ENCODE data around the gene PRICKLE1. TPM values are rescaled to one million over a fixed set of nuclear protein-coding genes. Genes with fewer than 3 reads are reported as not detected.

PRICKLE1 gene
- total RNA-seq, 1 experiment from 2014 or later: 34.6 TPM

GRCh38 chr12:42468341-42468821 lies 121.2 kb downstream of the PRICKLE1 start:
- DNase-seq (ENCODE audit: extremely low read depth, low read depth): no peak

- DNase-seq (ENCODE audit: extremely low read depth, low read depth): no peak
These were observed 125.9 kb downstream of the PRICKLE1 start for GRCh38 chr12:42463671-42464070.

DNA sequence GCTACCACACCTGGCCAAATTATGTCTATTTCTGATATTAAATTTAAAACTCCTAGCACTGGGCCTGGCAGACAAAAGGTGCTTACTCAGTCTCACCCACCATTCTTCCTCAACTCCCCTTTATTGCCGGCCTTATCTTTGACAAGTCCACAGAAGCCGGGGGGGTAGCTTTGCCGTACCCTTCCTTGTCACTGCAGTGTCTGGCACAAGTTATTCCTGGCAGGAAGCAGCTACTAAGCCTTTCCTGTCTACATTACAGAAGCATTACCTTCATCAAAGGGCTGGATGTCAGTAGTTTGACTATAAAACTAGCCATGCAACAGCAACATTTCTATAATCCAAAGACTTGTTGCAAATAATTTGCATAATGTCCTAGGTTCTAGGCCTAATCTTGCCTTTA lies 127.1 kb downstream of the PRICKLE1 start:
- no peak for DNase-seq (ENCODE audit: extremely low read depth, low read depth)

DNA sequence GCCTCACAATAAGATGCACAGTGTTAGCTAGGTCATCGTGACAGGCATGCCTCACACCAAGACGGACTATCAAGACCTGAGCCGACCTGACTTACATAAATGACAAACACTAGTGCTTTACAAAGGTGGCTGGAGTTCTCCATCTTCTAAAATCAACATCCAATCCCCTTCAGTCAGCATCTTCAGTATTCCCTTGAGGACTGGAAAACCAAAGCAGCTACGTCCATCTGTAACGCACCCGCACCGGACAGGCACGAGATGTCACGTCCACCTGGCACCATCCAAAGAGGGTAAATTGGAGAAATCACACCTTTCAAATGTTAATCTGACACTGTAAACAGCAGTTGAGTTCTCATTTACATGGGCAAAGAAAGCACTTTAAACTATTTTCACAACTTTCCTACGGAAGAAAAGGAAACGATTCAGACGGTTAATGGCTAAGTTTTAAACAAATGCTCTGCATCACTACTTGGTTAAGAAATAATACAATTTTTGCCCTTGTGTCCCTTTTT lies 130.2 kb downstream of the PRICKLE1 start:
- no peak for DNase-seq (ENCODE audit: extremely low read depth, low read depth)

- DNase-seq (ENCODE audit: extremely low read depth, low read depth): no peak
These were observed 131.0 kb downstream of the PRICKLE1 start for GRCh38 chr12:42458575-42458974.

- DNase-seq (ENCODE audit: extremely low read depth, low read depth): no peak
These were observed 139.3 kb downstream of the PRICKLE1 start for GRCh38 chr12:42450248-42450647.

GRCh38 chr12:42448841-42449240 lies 140.7 kb downstream of the PRICKLE1 start:
- DNase-seq (ENCODE audit: extremely low read depth, low read depth): no peak

DNA sequence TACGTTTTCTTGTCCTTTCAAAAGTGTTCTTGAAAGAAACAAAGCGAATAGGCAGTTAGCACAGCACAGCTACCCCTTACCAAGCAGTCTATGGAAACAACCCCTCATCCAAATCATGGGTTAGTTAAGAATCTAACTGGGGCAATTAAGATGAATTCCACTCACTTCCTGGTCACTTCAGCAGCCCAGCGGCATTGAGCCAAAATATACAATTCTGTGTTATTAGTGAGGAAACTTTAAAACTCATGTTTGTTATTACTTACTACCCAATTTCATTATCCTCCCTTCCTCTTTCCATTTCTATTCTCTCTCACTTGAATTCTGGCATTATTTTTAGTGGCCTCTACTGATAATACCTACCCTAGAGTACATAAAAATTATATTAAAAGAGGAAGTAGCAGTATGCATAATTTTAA lies 142.2 kb downstream of the PRICKLE1 start:
- peak; percentile 49 for DNase-seq (ENCODE audit: extremely low read depth, low read depth)

DNA sequence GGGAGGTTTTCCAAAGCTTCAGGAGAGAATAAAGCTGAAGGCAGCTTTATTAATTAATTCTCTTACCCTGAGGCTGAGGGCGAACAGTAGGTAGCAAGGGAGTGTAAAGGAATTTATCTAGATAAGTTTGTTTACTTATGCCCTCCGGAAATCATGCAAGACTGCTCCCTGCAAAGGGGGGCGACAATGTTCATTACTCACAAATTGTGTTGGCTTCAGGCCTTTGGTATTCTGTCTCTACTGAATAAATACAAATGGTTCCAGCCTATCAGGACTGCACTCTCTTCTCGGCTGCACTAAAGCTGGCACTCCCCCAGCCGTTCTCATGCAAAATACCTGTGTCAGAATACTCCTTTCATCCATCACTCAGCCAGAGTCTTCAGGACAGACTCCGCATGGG lies 142.8 kb downstream of the PRICKLE1 start:
- peak; percentile 81 for DNase-seq (ENCODE audit: extremely low read depth, low read depth)

DNA sequence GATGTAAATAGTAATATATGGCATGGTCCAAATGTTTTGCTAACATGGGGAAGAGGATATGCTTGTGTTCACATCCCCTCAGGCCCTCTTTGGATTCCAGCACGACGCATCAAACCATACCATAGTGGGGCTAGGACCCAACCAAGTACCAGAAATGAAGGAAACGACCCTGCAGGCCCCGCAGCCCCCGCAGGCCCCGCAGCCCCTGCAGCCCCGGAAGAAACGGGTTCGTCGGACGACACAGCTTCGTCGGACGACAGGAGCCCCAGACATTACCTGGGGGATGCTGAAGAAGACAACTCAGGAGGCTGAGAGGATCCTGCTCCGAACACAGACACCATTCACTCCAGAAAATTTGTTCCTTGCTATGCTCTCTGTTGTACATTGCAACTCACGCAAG lies 143.7 kb downstream of the PRICKLE1 start:
- no peak for DNase-seq (ENCODE audit: extremely low read depth, low read depth)

DNA sequence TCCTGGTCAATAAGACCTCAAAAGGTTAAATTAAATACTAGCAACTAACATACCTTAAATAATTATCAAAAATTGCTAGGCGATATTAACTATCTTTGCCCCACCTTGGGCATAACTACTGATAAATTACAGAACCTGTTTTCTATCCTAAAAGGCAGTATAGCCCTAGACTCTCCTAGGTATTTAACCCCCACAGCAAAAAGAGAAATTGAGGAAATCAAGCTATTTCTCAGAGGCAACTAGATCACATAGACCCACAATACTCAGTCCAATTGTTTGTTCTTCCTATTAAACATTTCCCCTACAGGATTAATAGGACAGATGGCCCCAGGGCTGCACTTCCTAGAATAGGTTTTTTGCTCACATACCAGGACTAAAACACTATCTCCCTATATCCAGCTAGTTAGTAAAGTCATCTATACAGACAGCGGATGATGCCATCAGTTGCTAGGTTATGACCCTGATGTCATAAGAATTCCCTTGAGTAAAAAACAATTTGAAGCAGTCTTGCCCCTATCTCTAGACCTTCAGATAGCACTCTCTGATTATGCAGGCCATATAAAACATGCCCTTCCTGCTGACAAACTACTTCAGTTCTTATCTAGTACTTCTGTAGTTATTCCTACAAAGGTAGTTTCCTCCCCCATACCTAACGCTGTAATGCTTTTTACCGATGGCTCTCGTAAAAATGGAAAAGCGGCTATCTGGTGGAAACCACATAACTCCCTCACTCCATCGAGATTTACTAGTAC lies 145.2 kb downstream of the PRICKLE1 start:
- DNase-seq (ENCODE audit: extremely low read depth, low read depth): no peak

DNA sequence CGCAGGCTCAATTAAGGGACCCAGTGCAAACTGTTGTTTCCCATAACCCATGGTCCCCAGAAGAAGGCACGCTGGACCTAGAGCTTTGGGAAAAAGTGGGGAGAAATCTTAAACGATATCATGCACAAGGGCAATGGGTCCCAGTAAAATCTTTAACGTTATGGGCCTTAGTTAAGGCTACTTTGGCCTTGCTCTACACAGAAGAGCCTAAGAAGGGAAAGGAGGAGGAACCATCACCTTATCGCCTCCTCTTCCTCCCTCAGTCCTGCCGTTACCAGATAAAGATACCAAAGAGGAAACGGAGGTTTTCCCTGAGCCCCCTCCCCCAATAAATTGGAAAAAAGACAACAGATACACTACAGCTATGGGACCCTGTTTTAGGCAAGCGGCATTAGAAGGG lies 146.7 kb downstream of the PRICKLE1 start:
- DNase-seq (ENCODE audit: extremely low read depth, low read depth): no peak

DNA sequence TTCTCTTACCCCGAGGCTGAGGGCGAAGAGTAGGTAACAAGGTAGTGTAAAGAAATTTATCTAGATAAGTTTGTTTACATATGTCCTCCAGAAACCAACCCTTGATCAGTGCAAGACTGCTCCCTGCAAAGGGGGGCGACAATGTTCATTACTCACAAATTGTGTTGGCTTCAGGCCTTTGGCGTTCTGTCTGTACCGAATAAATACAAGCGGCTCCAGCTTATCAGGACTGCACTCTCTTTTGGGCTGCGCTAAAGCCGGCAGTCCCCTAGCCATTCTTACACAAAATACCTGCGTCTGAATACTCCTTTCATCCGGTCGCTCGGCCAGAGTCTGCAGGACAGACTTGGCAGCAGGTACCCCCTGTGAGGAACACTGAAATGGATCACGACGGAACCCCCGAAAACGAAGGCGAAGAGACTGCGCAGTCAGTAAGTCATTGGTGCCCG lies 147.2 kb downstream of the PRICKLE1 start:
- DNase-seq (ENCODE audit: extremely low read depth, low read depth): peak; percentile 59

- no peak for DNase-seq (ENCODE audit: extremely low read depth, low read depth)
These were observed 148.9 kb downstream of the PRICKLE1 start for GRCh38 chr12:42440608-42441007.

DNA sequence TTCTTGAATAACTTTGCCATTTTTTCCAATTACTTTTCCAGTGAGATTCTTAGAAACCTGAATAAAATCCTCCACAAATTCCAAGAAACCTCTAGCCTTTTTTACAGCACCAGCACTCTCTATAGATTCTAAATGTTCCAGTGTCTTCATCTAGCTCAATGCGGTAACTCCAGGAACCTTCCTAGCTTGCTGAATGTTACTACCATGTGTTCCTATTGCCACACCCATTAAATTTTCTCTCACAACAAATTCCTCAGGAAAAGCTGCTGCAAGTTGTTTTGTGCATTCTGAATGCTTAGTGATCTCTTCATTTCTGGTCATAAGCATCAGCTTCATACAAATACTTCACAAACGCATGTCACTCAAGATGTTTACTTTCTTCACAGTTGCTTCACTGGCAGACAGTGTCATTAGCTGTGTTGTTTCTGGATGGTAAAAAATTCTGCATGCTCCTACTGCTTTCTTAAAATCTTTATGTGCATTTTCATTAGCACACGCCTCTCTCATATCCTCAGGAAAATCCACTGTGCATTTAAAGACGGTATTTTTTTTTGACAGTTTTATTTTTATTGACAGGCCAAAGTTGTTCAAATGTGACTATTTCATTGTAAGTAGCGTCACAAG lies 156.9 kb downstream of the PRICKLE1 start:
- peak; percentile 80 for DNase-seq (ENCODE audit: extremely low read depth, low read depth)

- DNase-seq (ENCODE audit: extremely low read depth, low read depth): no peak
These were observed 160.7 kb downstream of the PRICKLE1 start for GRCh38 chr12:42428850-42429249.

DNA sequence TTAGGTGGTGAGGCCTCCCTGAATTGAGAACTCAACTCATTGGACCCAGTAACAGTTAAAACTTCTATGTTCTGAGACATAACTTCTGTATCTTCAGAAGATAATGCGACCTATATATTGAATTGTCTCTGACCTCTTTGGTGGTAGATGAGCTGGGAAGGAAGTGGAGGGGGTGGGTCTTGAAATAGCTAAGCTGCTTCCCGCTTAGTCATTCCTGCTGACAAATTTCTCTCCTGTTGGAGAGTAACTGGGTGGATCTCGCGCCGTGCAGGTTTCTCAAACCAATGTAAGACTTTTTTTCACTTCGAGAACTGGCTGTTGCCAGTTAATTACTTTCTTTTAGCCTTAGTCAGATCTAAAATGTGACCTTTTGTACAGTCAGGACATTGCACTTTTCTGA lies 162.8 kb downstream of the PRICKLE1 start:
- peak; percentile 90 for DNase-seq (ENCODE audit: extremely low read depth, low read depth)

DNA sequence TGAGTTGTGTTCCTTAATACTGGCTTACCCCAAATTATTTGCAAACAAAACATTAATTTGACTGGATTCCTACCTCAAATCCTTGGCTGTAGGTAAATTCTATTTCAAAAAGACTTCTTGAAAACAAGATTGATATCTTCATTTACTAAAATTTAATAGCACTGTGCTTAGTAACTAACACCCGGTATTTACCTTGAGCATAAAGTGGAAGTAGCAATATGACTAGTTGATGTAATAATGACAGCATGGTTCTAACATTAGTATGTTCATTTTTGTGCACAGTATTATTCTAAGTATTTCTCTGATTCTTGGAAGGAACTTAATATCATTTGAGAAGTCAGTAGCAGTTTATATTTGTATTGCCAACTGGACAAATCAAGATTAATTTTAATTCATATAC lies 166.8 kb downstream of the PRICKLE1 start:
- no peak for DNase-seq (ENCODE audit: extremely low read depth, low read depth)

- peak; percentile 66 for DNase-seq (ENCODE audit: extremely low read depth, low read depth)
These were observed 167.4 kb downstream of the PRICKLE1 start for GRCh38 chr12:42421844-42422779.

GRCh38 chr12:42420395-42420794 lies 169.2 kb downstream of the PRICKLE1 start:
- DNase-seq (ENCODE audit: extremely low read depth, low read depth): peak; percentile 42

DNA sequence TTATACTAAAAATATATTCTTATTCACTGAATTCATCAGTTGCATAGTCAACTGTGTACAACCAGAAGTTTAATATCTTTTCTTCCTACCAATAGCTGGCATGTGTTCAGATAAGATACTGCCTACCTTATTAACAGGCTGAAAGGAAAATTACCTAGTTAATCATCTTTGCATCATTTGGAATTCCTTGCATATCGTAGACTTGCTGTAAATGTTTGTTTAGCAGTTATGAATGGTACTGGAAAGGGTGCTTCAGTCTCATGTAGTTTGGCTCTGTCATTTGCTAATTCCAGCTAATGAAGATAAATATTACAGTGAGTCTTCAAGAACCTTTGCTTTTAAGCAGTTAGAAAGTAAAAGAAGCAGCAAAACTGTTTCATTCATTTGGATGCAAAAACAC lies 179.2 kb downstream of the PRICKLE1 start:
- DNase-seq (ENCODE audit: extremely low read depth, low read depth): no peak

Measured in NCI-H460 (cell line).